ENCODE measurements around the gene LLCFC1.

The LLCFC1 gene

DNA sequence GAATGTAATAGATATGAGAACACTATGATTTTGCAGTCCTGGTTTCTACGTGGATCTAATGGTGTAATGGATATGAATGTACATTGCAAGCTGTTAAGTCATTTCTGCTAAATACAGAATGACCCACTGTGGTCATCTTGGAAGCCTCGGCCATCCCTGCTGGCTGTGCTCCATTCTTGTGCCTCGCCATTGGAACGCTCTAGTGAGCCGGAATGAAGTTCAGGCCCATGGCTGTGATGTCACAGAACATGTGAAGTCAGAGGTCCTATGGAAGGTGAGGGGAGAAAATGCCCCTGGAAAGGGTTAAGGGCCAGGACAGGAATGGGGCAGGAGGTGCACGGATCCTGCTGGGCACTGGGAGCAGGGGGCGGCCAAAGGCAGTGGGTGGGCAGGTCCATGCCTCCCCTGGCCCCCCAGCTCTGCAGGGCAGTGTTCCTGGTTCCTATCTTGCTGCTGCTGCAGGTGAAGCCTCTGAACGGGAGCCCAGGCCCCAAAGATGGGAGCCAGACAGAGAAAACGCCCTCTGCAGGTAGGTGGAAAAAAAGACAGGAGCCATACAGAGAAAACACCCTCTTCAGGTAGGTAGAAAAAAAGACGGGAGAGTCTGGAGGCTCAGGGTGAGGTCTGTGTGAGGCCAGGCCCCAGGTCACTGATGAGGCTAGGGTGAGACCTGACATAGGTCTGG is at the start of gene LLCFC1:
LLCFC1 (plus strand) TSS at position 259 of the 685 bp plus-strand sequence; CDS start at position 397, 138 bp downstream.
- DNase-seq: peak; percentile 13 to 23

DNA sequence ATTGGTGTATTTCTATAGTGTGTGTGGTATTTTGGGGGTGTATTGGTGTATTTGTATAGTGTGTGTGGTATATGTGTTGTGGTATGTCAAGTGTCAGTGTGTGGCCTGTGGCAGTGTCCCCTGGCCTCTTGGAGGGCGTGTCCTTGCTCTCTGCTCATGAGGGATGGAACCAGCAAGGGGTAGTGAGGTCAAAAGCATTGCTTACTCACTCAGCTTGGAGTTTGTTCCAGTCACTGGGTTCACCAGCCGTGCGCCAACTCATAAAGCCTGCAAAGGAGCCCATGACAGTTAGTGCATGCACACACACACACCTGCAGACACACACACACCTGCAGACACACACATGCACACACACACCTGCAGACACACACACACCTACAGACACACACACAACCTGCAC is 49.5 kb upstream of the LLCFC1 start:
- DNase-seq: no peak

DNA sequence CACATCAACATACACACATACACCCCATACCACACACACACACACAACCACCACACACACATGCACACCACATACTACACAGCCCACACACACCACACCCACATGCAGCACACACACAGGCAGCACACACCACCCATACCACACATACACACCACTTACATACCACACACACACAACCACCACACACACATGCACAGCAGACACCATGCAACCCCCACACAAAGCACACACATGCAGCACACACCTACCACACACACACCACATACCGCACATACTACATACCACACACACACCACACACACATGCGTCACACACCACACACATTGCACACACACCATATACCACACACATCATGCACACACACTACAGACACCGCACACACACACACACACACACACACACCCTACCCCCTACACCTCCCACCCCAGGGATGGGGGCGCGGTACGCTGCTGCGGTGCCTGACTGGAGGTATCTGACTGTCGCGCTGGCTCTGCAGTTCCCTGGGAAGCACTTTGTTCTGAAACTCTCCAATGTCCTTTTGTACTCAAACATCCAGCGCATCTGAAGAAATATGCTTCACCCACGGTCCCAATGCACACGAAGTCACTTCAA is 48.3 kb upstream of the LLCFC1 start:
- no peak for DNase-seq

DNA sequence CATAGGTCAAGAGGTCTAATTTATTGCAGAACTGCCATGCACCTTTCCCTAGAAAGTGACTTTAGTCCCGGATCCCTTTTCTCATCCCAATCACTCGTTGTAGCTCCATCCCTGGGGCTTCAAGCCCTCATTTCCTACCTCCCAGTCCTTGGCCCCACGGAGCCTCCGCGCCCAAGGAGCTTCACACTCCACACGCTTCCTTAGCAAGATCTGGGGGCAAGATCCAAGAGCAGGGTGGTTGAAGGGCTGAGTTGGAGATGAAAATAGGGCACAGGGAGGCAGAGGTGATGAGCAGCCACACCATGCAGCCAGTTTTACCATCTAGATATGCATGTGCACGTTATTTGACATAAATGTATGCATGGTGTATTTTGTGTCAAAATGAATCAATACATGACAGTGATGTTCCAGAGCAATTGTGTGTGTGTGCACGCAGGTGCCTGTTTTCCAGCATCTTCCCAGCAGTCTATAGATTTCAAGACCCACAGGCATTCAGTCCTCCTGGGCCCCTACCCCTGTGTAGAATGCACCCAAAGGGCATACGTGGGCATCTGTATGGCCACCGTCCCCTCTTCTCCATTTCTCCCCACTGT is 47.7 kb upstream of the LLCFC1 start:
- no peak for DNase-seq

DNA sequence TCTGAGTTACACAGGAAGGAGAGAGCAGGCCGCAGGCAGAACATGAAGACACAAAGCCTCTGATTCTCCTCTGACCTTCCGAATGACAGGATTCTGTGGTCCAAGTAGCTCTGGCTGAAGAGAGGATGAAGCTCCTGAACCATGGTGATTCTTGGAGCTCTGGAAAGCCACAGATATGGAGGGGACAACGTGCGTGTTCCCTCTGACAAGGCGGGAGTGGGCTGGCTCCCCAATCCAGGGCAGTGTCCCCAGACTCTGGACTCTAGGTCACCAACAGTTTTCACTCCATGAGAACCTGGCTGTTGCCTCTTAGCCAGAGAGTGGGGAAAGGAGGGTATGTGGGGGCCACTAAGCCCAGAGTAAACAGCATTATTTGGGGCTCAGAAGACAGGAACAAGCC is 46.3 kb upstream of the LLCFC1 start:
- no peak for DNase-seq

DNA sequence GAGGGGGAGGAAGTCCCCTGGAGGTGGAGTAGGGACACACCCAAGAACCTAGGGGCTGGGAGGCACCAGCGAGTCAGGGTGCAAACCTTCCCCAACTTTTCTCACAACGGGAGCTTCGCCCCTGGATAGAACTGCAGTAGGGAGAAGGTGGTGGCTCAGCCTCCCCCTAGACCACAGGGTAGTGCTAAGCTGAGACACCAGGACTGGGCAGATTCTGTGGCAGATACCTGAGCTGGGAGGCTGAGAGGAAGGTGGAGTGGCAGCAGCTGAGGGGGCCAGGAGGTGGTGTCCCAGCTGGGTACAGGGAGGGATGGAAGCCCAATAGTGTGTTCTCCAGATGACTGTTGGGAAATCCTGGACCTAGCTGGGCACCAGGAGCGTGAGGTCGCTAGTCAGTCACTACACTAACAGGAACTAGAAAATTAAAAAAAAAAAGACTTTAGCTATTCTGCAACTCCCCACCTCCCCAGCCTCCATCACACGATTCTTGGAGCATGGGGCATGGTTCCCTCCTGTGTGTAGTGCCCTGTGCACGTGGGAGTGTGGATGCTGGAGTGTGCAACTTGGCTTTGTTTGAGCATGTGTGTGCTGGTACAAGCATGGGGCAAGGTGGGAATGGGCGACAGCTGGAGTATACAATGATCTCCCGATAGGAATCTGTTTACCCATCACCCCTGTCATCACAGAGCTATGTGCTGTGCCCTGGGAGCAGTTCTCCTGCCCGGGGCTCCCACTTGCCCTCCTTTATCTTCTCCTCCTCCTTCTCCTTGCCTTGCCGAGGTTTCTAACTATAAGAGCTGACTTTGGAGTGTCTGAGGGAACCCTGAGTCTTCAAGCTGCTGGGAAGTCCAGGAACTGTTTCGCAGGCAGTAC is 44.9 kb upstream of the LLCFC1 start:
- DNase-seq: no peak

DNA sequence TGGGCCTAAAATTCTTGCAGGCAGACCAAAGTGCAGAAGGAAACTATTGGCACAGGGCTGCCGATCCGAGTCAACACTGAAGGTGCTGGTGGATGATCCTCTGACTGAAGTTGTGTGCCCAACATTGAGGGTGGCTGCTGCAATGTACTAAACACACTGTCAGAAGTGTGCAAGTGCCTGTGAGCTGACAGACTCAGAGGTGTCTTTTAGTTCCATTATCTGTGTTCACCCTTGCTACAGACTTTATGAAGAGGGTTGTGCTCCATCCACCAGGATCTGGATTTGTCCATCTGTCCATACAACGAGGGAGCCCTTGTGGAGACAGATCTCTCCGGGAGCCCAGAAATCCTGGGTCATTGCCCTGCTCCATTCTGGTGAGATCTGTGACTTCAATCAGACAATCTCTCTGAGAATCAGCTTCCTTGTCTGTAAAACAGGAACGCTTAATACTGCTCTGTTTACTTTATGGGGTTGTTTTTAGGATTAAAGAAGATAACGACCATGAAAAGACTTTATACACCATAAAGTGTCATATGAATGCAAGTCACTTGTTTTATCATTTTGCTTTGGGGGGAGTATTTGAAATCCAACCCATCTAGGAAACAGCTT is 44.2 kb upstream of the LLCFC1 start:
- no peak for DNase-seq

DNA sequence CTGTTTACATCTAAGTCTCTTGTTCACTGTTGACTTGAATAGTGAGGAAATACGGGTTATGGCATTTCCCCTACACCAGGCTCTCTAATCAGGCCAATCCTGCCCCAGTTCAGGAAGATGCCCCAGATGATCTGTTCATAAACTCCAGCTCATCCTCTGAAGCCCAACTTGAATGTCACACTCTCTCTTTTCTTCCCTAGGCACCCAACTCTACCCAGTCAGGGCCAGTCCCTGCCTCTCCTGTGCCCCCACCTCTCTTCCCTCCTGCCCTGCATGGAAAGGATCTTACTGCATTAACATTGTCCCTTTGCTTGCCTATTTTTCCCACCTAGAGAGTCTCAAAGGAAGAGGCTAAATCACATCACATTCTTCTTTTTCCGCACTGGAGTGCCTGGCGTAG is 43.1 kb upstream of the LLCFC1 start:
- no peak for DNase-seq

DNA sequence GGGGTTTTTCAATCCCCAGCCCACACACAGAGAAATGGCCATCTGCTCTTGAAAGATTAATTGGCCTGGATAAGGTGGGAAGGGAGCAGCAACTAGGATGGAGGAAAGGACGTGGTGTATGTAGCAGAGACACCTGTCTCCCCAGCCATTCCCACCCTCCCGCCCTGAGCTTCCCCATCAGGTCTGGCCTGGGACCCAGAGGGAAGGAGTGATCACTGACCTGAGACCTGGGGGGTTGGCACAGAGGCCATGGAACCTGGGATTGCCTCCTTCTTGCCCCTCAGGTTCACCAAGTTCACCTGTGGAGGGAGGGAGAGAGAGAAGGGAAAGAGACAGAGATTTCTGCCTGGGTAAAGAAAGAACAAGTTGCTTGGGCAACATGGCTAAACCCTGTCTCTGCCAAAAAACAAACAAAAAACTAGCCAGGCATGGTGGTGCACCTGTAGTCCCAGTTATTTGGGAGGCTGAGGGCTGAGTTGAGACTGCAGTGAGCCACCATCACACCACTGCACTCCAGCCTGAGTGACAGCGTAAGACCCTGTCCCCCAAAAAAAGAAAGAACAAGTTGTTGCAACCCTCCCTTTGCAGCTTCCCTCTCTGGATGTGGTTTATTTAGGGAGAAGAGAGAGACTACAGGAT is 42.4 kb upstream of the LLCFC1 start:
- no peak for DNase-seq

DNA sequence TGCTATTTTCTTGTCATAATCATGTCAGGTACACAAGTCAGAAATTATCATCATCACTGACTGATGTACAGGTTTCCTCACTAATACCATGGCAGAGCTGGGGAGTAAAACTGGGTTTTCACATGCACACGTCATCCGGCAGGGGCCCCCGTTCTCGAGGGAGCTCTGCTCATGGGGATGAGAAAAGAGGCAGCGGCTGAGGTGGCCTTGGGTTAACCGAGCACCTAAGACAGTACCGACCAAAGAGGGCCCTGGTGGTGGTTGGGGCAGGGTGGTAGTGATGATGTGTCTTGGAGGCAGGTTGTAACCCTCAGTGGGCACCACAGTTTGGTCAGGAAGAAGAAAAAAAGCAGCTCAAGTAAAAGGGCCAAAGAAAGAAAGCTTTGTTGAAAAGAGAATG is 41.6 kb upstream of the LLCFC1 start:
- DNase-seq: no peak

DNA sequence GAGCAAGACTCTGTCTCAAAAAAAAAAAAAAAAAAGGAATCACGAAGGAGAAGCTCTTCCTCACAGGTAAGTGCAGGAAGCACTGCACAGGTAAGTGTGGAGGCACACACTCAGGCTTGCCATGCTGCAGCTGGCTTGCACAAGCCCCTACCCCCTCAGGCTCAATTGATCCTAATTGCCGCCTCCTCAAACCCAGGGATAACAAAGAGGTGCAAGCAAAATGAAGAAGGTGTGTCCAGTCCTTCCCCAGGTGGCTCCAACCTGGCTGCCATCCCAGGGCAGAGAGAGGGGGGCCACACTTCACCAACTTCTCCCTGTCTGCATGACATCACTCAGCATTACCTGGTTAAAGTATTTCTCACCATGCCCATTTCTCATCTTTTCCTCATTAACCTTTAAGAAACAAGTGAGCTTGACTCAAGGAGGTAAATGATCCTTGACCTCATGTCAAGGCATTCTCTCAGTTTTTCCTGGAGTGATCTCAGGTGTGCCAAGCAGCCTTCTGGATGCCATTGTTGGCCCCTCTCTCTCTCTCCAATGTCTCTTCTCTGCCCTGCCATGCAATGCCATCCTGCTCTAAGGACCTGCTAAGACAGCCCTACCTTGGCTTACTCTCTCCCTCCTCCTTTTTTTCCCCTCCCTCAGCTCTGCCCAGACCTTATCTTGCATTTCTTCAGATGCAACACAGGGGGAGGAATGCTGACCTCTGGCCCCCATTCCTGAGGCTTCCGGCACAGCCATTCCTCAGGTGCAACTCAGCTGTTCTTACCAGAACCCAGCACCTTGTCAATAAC is 40.7 kb upstream of the LLCFC1 start:
- no peak for DNase-seq

DNA sequence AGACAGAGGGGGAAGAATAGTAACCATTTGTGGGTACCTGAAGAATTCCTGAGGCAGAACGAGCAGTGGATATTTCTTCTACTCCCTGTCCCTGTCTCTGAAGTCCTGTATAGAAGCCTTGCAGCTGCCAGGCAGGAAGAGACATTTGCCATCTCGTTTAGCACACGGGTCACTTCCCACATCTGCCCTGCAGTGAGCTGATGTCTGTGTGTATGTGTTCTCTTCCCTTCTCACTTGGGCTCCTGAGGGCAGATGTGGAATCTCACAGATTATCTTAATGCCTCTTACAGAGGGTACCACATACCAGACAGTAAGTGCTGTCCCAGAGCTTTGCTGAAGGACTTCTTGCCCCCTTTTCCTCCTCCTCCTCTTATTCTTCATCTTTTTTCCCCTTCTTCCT is 39.6 kb upstream of the LLCFC1 start:
- DNase-seq: no peak

DNA sequence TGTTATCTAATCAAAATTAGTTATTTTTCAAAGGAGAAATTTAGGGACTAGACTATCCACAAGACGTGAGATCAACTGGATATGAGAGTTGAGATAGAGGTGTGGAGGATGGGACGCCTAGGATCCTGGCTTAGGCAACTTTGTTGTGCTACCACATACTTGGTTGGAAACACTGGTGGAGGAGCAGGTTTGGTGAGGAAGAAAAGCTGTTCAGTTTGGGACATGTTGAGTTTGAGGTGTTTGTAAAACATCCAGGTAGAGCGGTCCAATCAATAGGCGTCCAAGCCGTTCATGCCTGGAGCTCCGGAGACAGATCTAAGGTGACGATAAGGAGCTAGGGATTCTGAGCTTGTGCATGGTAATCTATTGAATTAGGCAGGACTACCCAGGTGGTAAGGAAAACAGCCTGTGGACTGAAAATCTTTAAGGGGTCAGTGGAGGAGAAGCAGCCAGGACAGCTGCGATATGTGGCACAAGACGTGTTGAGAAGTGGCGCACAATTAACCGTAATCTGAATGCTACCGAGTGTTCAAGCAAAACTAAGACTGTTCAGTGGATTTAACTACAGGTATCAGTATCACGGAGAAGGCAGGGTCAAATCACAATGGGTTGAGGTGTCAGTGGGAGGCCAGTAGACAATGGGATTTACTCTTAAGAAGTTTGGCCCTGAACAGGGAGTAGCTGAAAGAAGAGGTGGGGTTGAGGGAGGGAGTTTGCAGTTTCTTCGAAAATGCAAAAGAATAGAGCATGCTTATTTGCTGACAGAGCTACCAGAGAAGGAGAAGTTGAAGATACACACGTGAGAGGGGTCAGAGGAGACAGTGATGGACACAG is 37.6 kb upstream of the LLCFC1 start:
- no peak for DNase-seq

DNA sequence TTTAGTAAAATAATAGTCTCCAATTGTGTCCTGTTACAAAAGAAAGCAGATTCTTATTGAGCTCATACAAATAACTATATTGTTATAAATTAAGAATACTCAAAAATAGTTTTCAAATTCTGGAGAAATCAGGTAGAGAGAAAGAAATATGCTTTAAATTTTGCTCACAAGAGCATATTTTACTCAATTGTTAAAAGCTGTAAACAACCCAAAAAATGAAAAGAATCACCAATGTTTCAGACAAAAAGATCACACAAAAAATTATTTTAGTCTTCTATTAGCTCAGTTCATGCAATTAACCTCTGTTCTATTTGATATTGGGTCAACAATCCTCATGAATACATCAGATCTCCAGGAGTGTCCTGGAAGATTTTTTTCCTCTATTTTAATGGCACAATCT is 35.2 kb upstream of the LLCFC1 start:
- no peak for DNase-seq

DNA sequence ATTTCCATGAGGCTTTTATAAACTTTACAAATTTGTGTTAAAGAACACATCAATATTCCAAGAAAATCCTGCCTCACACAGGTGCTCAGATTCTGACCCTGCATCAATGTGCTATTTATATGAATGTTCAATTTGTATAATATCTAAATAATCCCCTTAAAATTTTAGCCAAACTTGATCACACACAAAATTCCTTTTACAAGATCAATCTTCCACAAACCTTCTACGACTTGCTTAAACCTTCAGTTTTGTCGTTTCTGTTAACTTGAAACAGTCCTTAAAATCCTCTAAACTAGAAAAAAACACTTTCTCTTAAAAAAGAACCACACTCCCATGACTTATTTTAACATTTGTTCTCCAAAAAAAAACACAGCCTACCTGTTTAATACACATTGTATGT is 33.5 kb upstream of the LLCFC1 start:
- DNase-seq: no peak

DNA sequence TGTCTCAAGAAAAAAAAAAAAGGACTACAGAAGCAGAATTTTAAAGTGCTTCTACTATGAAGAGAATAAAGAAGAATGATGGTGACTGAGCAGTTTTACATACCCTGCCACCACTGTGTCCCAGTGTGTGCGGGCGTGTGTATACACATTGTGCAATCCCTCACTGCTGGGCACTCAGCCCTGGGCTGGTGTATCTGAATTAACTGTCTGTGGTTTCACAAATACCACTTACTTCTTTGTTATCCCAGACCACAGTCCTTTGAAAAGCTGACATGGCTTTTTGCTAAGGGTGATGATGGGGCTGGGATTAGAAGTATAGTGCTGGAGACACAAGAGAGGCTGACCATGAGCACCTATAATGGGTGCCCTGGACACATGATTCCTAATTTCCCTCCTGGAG is 32.6 kb upstream of the LLCFC1 start:
- no peak for DNase-seq

DNA sequence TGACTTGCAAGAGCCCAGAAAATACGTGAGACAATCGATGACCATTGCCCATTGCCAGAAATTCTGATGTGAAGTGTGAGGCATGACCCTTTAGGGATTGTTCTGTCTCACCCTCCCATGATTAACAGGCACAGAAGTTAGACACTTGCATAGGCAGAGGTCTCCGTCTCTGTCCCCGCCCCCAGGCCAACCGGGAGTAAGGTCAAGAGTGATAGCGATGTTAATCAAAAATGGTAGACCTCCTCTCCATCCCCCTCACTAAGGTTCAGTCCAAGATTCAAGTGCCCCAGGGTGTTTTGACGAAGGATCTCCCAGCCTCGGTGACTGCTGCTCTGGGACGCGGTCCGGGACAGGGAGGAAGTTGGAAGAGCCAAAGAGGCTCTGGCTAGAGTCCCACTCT is 31.0 kb upstream of the LLCFC1 start:
- no peak for DNase-seq

DNA sequence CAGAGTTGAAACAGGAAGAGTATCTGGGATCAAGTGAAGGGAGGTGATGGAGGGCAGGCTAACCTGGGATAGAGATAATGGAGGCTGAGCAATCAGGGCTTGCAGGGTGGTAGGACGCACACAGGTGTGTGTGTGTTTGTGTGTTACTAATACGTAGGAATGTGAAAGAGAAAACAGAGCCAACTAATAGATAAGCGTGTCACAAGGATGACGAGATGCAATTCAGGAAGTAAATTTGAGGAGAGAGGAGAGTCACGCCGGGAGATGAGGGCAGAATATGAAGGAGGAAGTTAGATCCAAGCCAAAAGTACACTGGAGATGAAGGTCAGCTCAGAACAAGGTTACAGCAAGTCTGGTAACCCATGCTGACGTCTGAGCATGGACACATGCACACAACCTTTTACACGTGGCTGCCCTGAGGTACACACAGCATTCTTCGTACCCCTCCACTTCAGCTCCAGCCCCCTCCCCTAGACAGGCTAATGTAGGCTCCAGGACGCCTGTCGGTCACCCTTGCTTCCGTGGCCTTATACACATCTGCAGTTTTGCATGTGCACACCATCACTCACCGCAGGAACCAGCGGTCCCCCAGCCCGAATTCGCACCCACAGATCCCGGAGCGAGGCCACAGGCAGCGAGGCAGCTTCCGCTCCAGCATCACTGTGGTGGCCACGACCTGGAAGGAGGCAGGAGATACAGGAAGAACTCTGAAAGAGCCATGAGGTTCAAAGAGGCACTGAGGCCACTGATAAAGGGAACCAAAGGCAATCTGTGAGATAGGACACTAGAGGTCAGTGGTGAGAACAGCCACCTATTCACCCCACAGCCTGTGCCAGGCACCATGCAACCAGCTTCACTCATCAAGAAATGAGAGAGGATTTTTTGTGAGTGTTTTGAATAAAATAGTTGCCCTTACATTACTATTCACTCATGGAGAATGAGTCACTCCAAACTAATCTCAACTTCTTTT is 30.1 kb upstream of the LLCFC1 start:
- DNase-seq: no peak

DNA sequence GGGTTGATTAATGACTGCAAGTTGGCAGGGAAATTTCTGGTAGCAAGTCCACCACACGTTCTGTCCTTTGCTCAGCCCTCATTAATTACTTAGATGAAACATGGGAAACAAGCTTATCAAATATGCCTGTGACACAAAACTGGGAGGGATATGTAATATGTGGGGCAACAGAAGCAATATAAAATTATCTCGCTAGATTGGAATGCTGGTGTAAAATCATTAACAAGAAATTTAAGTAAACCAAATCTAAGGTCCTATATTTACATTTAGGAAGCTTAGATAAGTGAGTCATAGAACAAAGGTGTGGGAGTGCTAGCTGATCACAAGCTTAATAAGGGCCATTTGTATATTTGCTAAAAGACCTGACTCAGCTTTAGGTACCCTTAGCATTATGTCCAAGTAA is 29.3 kb upstream of the LLCFC1 start:
- no peak for DNase-seq

DNA sequence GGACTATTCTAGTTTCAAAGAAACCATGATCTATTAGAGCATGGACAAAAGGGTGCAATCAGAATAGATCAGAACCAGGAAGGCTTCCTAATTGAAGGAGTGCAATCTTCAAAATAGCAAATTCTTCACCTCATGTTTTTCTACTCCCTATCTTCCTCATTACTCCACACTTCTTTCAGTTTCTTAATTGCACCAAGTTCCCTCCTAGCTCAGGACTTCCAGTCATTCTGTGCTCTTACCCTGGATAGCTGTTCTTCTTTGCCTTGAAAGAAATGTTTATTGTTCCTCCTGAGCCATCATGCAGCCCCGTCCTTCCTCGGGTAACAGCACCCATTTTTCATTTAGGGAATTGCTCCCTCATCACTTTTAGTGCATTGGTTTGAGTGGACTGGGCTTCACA is 28.8 kb upstream of the LLCFC1 start:
- DNase-seq: no peak

All from activated T-cell treated with anti-CD3 and anti-CD28 coated beads, Interleukin-2, amount 50 U/mL, for 48 hours (primary cell).